Stimulated activated CD8-positive, alpha-beta memory T cell treated with anti-CD3 and anti-CD28 coated beads, Interleukin-12 subunit alpha, Interleukin-12 subunit beta, amount 100 ng/mL, for 4 hours (primary cell): ENCODE data around the gene SPESP1.

Experiments used
- DNase-seq: peaks from one replicate; pipeline ENCODE4 v3.0.0-alpha.2; 2020; ENCODE audit warnings: low read depth

Gene SPESP1

DNA sequence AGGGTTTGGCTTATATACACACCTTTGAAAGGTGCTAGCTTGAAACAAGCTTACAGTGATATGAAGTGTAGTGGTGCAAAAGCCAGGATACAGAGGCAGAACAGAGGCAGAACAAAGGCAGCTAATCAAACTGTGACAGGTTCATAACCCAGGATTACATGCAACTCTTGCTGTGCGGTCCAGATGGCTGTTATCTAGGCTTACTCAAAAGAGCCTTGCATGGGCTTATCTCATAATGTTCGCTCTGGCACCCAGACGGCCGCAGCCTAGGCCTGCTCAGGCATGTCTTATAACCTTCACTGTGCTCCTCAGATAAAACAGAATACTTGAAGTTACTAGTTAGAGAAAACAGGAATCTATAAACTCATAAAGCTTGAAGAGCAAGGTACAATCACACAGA lies 61.4 kb downstream of the SPESP1 start:
- DNase-seq = no peak

GRCh38 chr15:68992696-68993095 lies 62.4 kb downstream of the SPESP1 start:
- no peak for DNase-seq

DNA sequence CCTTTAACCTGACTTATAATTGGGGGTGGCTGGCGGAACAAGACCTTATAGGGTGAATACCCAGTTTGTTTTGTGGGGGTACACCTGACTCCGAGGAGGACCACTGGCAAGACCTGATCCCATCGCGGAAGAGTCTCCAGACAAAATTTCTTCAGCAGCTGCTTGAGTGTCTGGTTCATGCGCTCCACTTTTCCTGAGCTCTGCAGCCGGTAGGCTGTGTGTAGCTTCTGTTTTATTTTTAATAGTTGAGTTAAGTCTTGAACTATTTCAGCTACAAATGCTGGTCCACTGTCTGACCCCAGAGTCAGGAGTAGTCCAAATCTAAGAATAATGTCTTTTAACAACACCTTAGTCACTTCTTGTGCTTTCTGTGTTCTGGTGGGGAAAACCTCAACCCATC lies 63.0 kb downstream of the SPESP1 start:
- no peak for DNase-seq

GRCh38 chr15:68994149-68994548 lies 63.8 kb downstream of the SPESP1 start:
- no peak for DNase-seq

GRCh38 chr15:68994981-68995761 lies 64.8 kb downstream of the SPESP1 start:
- no peak for DNase-seq
